ENCODE results near the gene C15orf62.
A peak's percentile ranks its signal among the peaks of the same experiment; 100 is the strongest.

Gene C15orf62

GRCh38 chr15:40750885-40751284 is 18.9 kb upstream of the C15orf62 start:
- Histone ChIP-seq H3K27ac (ENCODE audit: extremely low read depth, low read depth, low read length) (no peak overlapping the region), H3K9me3 (ENCODE audit: control insufficient read depth, insufficient read depth, low read depth, low read length) (no peaks in the 10 kb centered on the region), H3K4me1 (ENCODE audit: control insufficient read depth, insufficient read depth, low read length) (no peaks in the 10 kb centered on the region), H3K4me3 (ENCODE audit: low read depth, low read length) (no peak overlapping the region), H3K36me3 (ENCODE audit: control insufficient read depth in 2 of 2, insufficient read depth in 1 of 2, low read length in 2 of 2) (peaks cover 5 to 33% of the 10 kb centered on the region in 2 experiments; a peak in 2 of 3 replicates)
- TF ChIP-seq ZNF560 (tag by site-specific recombination; IDR thresholded peaks at IDR 0.05; ENCODE audit: borderline replicate concordance) (no peak), ZNF155 (tag by site-specific recombination; IDR thresholded peaks at IDR 0.05) (no peak), KLF1 (tag by site-specific recombination; IDR thresholded peaks at IDR 0.05) (no peak), ZNF510 (tag by site-specific recombination; IDR thresholded peaks at IDR 0.05; ENCODE audit: insufficient replicate concordance) (no peak), WT1 (tag by site-specific recombination; IDR thresholded peaks at IDR 0.05) (no peak), ZNF202 (tag by site-specific recombination; IDR thresholded peaks at IDR 0.05; ENCODE audit: borderline replicate concordance) (no peak), GLI2 (tag by site-specific recombination; IDR thresholded peaks at IDR 0.05; ENCODE audit: borderline replicate concordance, low read depth) (no peak), ZNF544 (tag by site-specific recombination; IDR thresholded peaks at IDR 0.05) (no peak), ZNF223 (tag by site-specific recombination; IDR thresholded peaks at IDR 0.05) (no peak), ATF2 (tag by site-specific recombination; IDR thresholded peaks at IDR 0.05; ENCODE audit: low read depth) (no peak), ZNF639 (tag by site-specific recombination; IDR thresholded peaks at IDR 0.05) (no peak), OSR2 (tag by site-specific recombination; IDR thresholded peaks at IDR 0.05) (no peak), ZNF473 (tag by site-specific recombination; IDR thresholded peaks at IDR 0.05) (no peak)
- ChIA-PET CTCF (interaction anchor here (0.5 to 0.7 kb wide), 2 partner anchors 141 to 222 kb away, joined by 3 read pairs; no protein-coding TSS in a partner anchor), POLR2A (no interaction called here)

GRCh38 chr15:40751745-40752144 is 18.0 kb upstream of the C15orf62 start:
- TF ChIP-seq ZNF24 (tag by site-specific recombination; IDR thresholded peaks at IDR 0.05) (no peak), ZNF747 (tag by site-specific recombination; IDR thresholded peaks at IDR 0.05) (no peak)
- ChIA-PET CTCF (interaction anchor here (0.7 kb wide), 1 partner anchor 223 kb away, joined by 3 read pairs; no protein-coding TSS in a partner anchor), POLR2A (no interaction called here)
- H3K4me1 ChIP-seq (ENCODE audit: control insufficient read depth, insufficient read depth, low read length): no peaks in the 10 kb centered on the region
- no peaks in the 10 kb centered on the region for H3K9me3 ChIP-seq (ENCODE audit: control insufficient read depth, insufficient read depth, low read depth, low read length)
- H3K36me3 ChIP-seq (ENCODE audit: control insufficient read depth in 2 of 2, insufficient read depth in 1 of 2, low read length in 2 of 2): peaks cover 5 to 32% of the 10 kb centered on the region in 2 experiments; a peak in 2 of 3 replicates
- H3K27ac ChIP-seq (ENCODE audit: extremely low read depth, low read depth, low read length): no peak overlapping the region
- no peak overlapping the region for H3K4me3 ChIP-seq (ENCODE audit: low read depth, low read length)

GRCh38 chr15:40754574-40754882 is 15.3 kb upstream of the C15orf62 start:
- Histone ChIP-seq H3K4me1 (ENCODE audit: control insufficient read depth, insufficient read depth, low read length) (no peaks in the 10 kb centered on the region), H3K36me3 (ENCODE audit: control insufficient read depth in 2 of 2, insufficient read depth in 1 of 2, low read length in 2 of 2) (peaks cover 5 to 28% of the 10 kb centered on the region in 2 experiments; a peak in 2 of 3 replicates), H3K27ac (ENCODE audit: extremely low read depth, low read depth, low read length) (peak overlapping the region; percentile 93; the same call in 1 of the 2 replicates), H3K4me3 (ENCODE audit: low read depth, low read length) (peak overlapping the region; percentile 93), H3K9me3 (ENCODE audit: control insufficient read depth, insufficient read depth, low read depth, low read length) (no peaks in the 10 kb centered on the region)
- ChIA-PET CTCF (no interaction called here), POLR2A (interaction anchor here (0.6 kb wide), 1 partner anchor 116 kb away, joined by 3 read pairs; no protein-coding TSS in a partner anchor)
- TF ChIP-seq ZNF555 (tag by site-specific recombination; conservative IDR thresholded peaks at IDR 0.05): no peak
- no peak for TF ChIP-seq ZNF324 (tag by site-specific recombination; IDR thresholded peaks at IDR 0.05)
- no peak for TF ChIP-seq FEZF1 (tag by site-specific recombination; IDR thresholded peaks at IDR 0.05)
- no peak for TF ChIP-seq SCRT1 (tag by site-specific recombination; IDR thresholded peaks at IDR 0.05; ENCODE audit: borderline replicate concordance)

All from HEK293 (cell line).